Glutamatergic neuron (in vitro differentiated cells): Measurements from ENCODE around the gene ANGPTL8. TPM values are rescaled to one million over a fixed set of nuclear protein-coding genes. Genes with fewer than 3 reads are reported as not detected.

Experiments
- DNase-seq: peaks from one replicate; pipeline ENCODE4 v3.0.0; 2022
- H3K27ac Mint-ChIP-seq: one replicate; pipeline ENCODE4 v1.8.0; 2020; ENCODE audit warnings: mild to moderate bottlenecking, mixed read lengths, inconsistent platforms; ENCODE audit not compliant: unreplicated experiment
- H3K27me3 Mint-ChIP-seq: one replicate; pipeline ENCODE4 v1.8.0; 2020; ENCODE audit warnings: mild to moderate bottlenecking, moderate library complexity, mixed read lengths, inconsistent platforms; ENCODE audit not compliant: unreplicated experiment
- H3K36me3 Mint-ChIP-seq: one replicate; pipeline ENCODE4 v1.8.0; 2020; ENCODE audit warnings: mild to moderate bottlenecking, mixed read lengths, inconsistent platforms; ENCODE audit not compliant: unreplicated experiment
- H3K4me1 Mint-ChIP-seq: one replicate; pipeline ENCODE4 v1.8.0; 2020; ENCODE audit warnings: mild to moderate bottlenecking, low read depth, mixed read lengths, inconsistent platforms; ENCODE audit not compliant: unreplicated experiment
- H3K4me3 Mint-ChIP-seq: one replicate; pipeline ENCODE4 v1.8.0; 2020; ENCODE audit warnings: mild to moderate bottlenecking, mixed read lengths, inconsistent platforms; ENCODE audit not compliant: unreplicated experiment
- H3K9me3 Mint-ChIP-seq: one replicate; pipeline ENCODE4 v1.8.0; 2020; ENCODE audit warnings: mild to moderate bottlenecking, moderate library complexity, mixed read lengths, inconsistent platforms; ENCODE audit not compliant: unreplicated experiment
- CTCF ChIP-seq: fragments of 200-600 bp; sonication (generic); IDR thresholded peaks from one replicate; pipeline ENCODE4 v1.5.0; 2021; ENCODE audit not compliant: partially characterized antibody, unreplicated experiment
- total RNA-seq: library from RNA; stranded (reverse); fragmentation: NEBNext Ultra II Directional; extraction: Animal tissue kit (Norgen Biotek cat#: 25700); gene quantifications from one replicate; pipeline ENCODE4 v1.2.1, GENCODE V29; 2021; ENCODE audit not compliant: unreplicated experiment

ANGPTL8 gene
- total RNA-seq, 1 donor from 2014 or later = not detected

- no peaks in the 10 kb centered on the region for H3K36me3 Mint-ChIP-seq
- peaks cover 3% of the 10 kb centered on the region for H3K9me3 Mint-ChIP-seq
- DNase-seq = no peak
- no peaks in the 10 kb centered on the region for H3K27me3 Mint-ChIP-seq
- no peak overlapping the region for H3K4me3 Mint-ChIP-seq
- no peak overlapping the region for H3K27ac Mint-ChIP-seq
- TF ChIP-seq CTCF = no peak
- no peaks in the 10 kb centered on the region for H3K4me1 Mint-ChIP-seq
These were observed 46.2 kb upstream of the ANGPTL8 start for GRCh38 chr19:11192957-11193939.

GRCh38 chr19:11194173-11194572 lies 45.2 kb upstream of the ANGPTL8 start:
- Mint-ChIP-seq H3K36me3 (no peaks in the 10 kb centered on the region), H3K4me1 (no peaks in the 10 kb centered on the region), H3K4me3 (no peak overlapping the region), H3K27ac (peak overlapping the region; percentile 70), H3K9me3 (peaks cover 3% of the 10 kb centered on the region), H3K27me3 (no peaks in the 10 kb centered on the region)
- TF ChIP-seq CTCF = no peak
- no peak for DNase-seq

GRCh38 chr19:11194656-11195558 lies 44.5 kb upstream of the ANGPTL8 start:
- Mint-ChIP-seq H3K4me1 (no peaks in the 10 kb centered on the region), H3K4me3 (no peak overlapping the region), H3K27ac (no peak overlapping the region), H3K27me3 (no peaks in the 10 kb centered on the region), H3K36me3 (peaks cover 3% of the 10 kb centered on the region), H3K9me3 (peaks cover 3% of the 10 kb centered on the region)
- no peak for TF ChIP-seq CTCF
- DNase-seq = no peak

GRCh38 chr19:11195681-11196080 lies 43.7 kb upstream of the ANGPTL8 start:
- Mint-ChIP-seq H3K4me1 (no peaks in the 10 kb centered on the region), H3K27me3 (no peaks in the 10 kb centered on the region), H3K27ac (no peak overlapping the region), H3K9me3 (peaks cover 3% of the 10 kb centered on the region), H3K4me3 (no peak overlapping the region), H3K36me3 (peaks cover 3% of the 10 kb centered on the region)
- TF ChIP-seq CTCF = no peak
- no peak for DNase-seq
